Activated CD8-positive, alpha-beta memory T cell treated with anti-CD3 and anti-CD28 coated beads, Interleukin-2, amount 50 U/mL, for 1 hour (primary cell): ENCODE results near the gene LAG3.
A peak's percentile ranks its signal among the peaks of the same experiment; 100 is the strongest.
"Not testable (repeated sequence)": the region's sequence is repeated elsewhere in the genome, so short reads cannot be mapped to it uniquely, and the experiment has no call there.

Experiments
- DNase-seq: peaks from one replicate; pipeline ENCODE4 v3.0.0-alpha.2; 2020; ENCODE audit errors: extremely low read depth

Gene LAG3

DNA sequence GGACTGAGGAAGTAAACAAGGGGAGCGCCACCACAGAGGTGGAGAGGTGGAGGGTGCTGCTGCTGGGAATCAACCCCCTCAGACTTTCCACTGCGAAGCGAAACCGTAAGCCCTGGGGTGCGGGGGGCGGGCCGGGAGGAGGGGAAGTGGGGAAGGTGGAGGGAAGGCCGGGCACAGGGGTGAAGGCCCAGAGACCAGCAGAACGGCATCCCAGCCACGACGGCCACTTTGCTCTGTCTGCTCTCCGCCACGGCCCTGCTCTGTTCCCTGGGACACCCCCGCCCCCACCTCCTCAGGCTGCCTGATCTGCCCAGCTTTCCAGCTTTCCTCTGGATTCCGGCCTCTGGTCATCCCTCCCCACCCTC, at the start of gene LAG3:
Gene LAG3, plus strand, starts transcription at position 190 of the 365 bp plus-strand sequence. CDS start 333 bp downstream, outside the sequence.
- DNase-seq = no peak

GRCh38 chr12:6722863-6723262, 49.5 kb upstream of the LAG3 start:
- no peak for DNase-seq

DNA sequence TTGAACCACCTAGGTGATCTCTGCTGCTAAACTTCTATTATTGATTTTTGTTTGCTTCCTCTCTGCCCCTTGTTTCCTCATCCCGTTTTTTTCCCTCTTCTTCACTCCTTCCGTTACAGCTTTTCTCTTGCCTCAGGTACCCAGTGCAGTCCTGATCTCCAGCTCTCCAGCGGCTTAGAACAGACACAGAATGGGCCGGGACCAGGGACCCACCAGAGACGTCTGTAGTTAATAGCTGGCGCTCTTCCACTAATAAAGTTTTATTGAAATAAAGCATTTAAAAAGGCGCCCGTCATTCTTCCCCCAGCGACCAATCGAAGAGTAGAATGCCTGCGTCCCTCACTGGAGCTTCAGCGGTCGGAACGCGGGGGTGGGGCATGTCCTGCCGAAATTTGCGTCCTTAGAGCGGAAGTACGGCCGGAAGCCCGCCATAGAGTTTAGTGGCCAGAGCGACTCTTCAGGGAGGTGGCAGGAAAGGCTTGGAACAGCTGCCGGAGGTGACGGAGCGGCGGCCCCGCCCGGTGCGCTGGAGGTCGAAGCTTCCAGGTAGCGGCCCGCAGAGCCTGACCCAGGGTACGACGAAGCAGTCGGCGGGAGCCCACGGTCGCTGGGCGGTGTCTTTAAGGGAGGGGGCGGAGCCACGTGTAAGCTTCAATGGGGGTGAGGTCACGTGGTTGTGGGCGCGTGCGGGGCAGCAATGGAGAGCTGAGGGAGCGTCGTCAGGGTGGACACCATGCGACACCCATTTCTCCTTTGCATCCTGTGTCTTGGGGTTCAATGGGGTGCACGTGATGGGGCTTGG, 48.5 kb upstream of the LAG3 start, which contains the start of gene COPS7A:
Gene COPS7A, plus strand, starts transcription at position 440 of the 802 bp plus-strand sequence. CDS start 611 bp downstream, outside the sequence.
- DNase-seq = peak; percentile 90

- no peak for DNase-seq
Observed at GRCh38 chr12:6724409-6724797, 47.9 kb upstream of the LAG3 start.

DNA sequence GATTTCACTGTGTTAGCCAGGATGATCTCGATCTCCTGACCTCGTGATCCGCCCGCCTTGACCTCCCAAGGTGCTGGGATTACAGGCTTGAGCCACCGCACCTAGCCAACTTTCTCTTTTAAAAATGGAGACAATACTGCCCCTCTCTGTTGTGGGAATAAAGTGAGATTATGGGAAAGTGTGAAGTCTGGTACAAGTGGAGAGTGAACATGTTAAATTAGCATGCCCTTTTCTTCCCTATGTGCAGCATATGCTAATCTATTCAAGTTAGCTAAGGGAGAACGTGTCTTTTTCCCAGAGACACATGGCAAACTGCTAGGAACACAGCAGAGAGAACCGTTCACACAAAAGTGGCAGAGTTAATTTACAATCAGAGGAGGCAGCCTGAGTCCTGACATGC, 47.0 kb upstream of the LAG3 start:
- no peak for DNase-seq

- DNase-seq = no peak
Observed at GRCh38 chr12:6729186-6729585, 43.1 kb upstream of the LAG3 start.

- DNase-seq = no peak
Observed at GRCh38 chr12:6730169-6730568, 42.2 kb upstream of the LAG3 start.

DNA sequence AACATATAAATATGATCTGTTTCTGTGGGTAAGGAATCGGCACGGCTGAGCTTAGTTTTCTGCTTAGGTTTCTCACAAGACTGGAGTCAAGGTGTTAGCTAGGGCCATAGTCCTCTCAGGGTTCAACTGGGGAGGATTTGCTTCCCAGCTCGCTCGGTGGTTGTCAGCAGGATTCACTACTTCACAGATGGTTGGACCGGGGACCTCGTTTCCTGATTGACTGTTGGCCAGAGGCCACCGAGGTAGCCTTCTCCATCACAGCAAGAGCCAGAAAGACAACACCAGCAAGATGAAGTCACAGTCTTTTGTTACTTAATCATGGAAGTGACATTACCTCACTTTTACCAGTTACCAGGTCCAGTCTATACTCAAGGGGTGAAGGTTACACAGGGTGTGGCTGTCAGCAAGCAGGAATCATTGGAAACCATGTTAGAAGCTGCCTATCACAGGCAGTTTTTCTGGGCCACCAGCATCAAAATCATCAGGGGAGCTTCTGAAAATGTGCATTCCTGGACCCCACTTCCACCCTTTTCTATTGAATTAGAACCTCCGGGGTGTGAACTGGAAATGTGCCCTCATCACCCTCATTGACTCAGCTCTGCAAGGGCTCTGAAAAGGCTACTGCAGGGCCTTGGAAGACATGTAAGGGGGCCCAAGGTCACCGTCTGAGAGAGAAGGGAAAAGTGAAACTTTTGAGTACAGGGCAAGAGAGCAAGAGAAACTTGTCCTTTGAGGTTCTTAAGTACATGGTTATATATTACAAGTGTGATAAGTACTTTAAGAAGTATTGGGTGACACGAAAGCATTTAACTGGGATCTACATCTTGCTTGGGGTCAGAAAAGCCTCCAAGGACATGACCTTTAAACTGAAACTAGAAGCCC, 37.6 kb upstream of the LAG3 start:
- DNase-seq = no peak

DNA sequence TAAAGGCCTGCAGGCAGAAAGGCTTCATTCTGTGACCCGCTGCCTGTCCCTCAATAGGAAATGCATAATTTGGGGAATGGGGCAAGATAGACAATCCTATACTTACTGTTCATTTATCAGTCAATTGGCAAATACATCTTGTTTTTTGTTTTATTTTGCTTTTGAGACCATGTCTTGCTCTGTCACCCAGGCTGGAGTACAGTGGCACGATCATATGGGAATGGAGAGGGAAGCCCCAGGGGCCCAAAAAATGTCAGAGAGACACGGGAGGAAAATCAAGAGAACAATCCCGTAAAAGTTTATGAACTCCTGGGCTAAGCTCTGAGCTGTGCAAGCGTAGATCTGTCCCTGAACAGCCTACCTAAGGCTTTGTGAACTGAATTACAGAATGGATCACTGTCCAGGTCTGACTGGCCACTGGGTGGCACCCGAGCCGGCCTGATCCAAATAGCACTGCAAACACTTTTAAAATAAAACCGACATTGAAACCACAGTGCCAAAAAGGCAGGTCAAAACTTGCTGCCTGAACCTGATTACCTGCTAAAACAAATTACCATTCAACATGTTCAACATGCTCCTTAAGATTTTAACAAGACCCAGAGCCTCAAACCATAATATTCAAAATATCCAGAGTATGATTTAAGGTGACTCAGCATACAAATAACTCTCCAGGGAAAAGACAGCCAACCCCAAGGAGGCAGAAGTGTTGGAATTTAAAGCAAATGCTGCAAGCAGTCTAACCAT, 36.7 kb upstream of the LAG3 start:
- no peak for DNase-seq

DNA sequence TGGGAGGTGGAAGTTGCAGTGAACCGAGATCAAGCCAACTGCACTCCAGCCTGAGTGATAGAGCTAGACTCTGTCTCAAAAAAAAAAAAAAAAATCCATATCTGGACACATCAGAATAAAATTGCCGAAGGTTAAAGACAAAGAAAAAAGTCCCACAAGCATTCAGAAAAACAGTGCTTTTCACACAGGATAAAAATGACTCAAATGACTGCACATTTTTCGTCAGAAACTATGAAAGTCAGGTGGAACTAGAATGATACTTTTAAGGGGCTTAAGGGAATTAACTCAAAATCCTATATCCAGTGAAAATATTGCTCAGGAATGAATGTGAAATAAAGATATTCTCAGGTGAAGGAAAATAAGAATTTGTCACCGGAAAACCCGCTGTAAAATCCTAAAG, 35.6 kb upstream of the LAG3 start:
- DNase-seq = no peak

DNA sequence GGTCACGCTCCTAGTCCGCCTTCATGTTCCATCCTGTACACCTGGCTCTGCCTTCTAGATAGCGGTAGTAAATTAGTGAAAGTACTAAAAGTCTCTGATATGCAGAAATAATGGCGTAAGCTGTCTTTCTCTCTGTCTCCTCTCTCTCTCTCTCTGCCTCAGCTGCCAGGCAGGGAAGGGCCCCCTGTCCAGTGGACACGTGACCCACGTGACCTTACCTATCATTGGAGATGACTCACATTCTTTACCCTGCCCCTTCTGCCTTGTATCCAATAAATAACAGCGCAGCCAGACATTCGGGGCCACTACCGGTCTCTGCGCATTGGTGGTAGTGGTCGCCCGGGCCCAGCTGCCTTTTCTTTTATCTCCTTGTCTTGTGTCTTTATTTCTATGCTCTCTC, 30.2 kb upstream of the LAG3 start:
- not testable (repeated sequence) for DNase-seq

- DNase-seq = no peak
Observed at GRCh38 chr12:6742834-6743233, 29.5 kb upstream of the LAG3 start.

DNA sequence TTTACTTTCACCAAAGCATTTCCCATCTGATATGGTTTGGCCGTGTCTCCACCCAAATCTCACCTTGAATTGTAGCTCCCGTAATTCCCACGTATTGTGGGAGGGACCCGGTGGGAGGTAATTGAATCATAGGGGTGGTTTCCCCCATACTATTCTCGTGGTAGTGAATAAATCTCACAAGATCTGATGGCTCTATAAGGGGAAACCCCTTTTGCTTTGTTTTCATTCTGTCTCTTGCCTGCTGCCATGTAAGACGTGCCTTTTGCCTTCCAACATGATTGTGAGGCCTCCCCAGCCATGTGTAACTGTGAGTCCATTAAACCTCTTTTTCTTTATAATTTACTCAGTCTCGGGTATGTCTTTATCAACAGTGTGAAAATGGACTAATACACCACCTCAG, 29.0 kb upstream of the LAG3 start:
- DNase-seq = not testable (repeated sequence)

DNA sequence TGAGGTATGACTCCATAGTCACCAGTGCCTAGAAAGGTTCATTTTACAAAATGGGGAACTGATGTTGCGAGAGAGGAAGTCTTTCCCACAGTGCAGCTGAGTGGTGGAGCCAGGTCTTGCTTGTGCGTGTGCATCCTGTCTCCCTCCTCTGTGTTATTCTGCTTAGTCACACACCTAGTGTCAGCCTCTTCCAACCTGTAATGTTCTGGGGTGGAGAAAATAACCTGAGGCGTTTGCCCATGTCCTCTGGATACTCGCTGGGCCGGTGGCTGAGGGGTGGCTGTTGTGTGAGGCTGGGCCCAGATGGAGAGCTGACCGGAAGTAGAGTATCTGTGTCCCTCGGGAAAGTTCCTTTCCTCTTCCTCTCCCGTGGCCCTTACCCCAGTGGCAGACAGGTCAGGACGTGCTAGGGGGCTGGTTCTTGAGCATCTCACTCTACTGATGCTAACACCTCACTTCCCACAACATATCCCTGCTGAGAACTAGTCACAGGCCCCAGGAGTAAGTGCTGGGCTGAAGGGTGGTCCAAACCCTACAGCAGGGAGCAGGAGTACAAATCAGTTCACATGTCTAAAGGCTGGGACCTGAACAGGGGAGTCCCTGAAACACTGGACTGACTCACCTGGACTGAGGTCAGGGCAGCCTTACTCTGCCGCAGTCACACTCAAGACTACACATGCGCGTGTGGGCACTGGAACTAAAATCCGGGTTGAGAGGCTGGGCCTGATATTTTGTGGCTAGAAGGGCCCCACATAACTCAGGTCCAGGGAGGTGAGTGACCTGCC, 26.4 kb upstream of the LAG3 start:
- DNase-seq = no peak

DNA sequence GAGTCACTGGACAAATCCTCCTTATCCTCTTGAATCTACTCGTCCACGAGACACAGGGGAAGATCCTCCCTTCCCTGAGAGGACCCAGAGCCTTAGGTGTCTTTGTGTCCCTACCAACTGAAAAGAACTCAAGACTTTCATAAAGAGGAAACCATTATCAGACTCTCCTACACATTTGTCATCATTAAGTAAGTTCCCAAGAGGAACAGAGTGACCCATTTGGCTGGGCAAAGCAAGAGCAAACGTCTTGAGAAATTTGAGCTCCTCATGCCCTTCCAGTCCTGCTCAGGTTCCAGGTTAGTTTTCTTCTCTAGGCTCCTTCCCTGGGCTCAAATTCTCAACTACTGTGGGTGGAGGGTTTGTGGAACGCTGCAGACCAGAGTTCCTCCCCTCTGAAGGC, 25.1 kb upstream of the LAG3 start:
- DNase-seq = no peak

GRCh38 chr12:6748761-6749160, 23.6 kb upstream of the LAG3 start:
- no peak for DNase-seq

DNA sequence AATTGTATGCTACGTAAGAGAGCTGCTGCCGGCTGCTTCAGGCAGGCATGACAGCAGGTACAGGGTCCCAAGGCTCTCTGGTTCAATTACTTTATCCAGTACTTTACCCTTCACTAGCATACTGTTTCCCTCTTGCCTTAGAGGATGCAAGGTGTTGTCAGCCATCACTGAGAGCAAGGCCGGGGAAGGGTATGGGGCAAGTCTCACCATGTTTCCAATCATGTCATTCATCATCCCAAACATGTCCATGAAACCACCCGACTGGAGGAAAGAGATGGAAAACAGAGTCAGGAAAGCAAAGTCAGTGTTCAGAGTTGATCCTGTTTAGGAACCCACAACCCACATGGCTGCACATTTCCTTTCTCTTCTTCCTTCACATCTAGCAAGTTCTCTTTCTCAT, 21.8 kb upstream of the LAG3 start:
- no peak for DNase-seq

- no peak for DNase-seq
Observed at GRCh38 chr12:6751767-6752166, 20.6 kb upstream of the LAG3 start.

- no peak for DNase-seq
Observed at GRCh38 chr12:6752167-6752920, 20.0 kb upstream of the LAG3 start.

GRCh38 chr12:6752921-6753771, 19.2 kb upstream of the LAG3 start, which contains the start of gene MLF2:
Gene MLF2, minus strand, starts transcription at chr12:6753141. Its CDS starts 807 bp downstream, at chr12:6752334.
- peak; percentile 92 for DNase-seq
